Breast epithelium (tissue), 3 donors: ENCODE data around the gene TM2D3.

Experiments used
- POLR2AphosphoS5 ChIP-seq, 3 donors: sonication (generic); formaldehyde crosslinking; IDR thresholded peaks; one replicate each; pipeline ENCODE4 v1.6.1; 2017; ENCODE audit warnings: antibody characterized with exemption in 3 of 3
- TF ChIP-seq, protein P1 (sequence below), 3 donors: fragments of 450-650 bp; IDR thresholded peaks; one replicate each; pipeline ENCODE4 v1.5.1; 2016 to 2017; ENCODE audit warnings: antibody characterized with exemption in 3 of 3, mild to moderate bottlenecking in 3 of 3, moderate library complexity in 3 of 3

DNA sequence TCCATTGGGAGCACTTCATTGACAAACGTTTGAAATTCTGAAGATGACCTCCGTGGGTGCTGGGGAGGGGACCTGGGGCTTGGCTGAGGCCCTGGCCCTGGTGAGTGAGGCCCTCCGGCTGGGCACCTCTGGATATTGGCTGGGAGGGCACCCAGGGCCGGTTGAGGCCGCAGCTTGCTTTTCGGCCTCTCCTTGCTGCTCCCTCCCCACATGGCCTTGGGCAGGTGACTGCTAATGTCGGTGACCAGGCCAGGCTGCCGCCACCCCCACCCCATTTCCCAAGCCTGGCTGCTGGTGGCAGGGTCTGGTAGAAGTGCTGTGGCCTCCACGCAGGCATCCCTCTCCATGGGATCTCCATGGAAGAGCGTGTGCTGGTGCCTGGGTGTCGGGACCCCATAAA, 39.5 kb downstream of the TM2D3 start:
- TF ChIP-seq, protein P1, sequence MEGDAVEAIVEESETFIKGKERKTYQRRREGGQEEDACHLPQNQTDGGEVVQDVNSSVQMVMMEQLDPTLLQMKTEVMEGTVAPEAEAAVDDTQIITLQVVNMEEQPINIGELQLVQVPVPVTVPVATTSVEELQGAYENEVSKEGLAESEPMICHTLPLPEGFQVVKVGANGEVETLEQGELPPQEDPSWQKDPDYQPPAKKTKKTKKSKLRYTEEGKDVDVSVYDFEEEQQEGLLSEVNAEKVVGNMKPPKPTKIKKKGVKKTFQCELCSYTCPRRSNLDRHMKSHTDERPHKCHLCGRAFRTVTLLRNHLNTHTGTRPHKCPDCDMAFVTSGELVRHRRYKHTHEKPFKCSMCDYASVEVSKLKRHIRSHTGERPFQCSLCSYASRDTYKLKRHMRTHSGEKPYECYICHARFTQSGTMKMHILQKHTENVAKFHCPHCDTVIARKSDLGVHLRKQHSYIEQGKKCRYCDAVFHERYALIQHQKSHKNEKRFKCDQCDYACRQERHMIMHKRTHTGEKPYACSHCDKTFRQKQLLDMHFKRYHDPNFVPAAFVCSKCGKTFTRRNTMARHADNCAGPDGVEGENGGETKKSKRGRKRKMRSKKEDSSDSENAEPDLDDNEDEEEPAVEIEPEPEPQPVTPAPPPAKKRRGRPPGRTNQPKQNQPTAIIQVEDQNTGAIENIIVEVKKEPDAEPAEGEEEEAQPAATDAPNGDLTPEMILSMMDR (IDR thresholded peaks at IDR 0.05): no peak
- no peak for TF ChIP-seq POLR2AphosphoS5 (IDR thresholded peaks at IDR 0.05)
